ENCODE data around the gene ARHGEF3.

The ARHGEF3 gene

DNA sequence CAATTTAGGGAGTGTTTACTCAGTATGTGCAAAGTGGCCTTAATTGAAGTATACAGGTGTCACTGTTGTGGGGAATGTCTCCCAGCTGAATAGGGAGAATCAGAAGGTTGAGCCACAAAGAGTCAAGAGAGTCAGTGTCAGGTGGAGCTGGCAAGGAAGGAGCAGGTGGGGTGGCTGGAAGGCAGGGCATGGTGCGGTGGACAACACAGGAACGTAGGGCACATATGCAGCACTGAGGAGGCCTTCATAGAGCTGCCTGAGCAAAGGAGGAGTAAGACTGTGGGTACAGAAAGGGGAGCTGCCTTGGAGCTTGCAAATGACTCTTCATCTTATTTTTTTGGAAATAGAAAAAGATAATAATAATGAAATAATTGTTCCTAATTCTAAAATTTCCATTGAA is 20.0 kb downstream of the ARHGEF3 start:
- H3K4me1 ChIP-seq (ENCODE audit: control insufficient read depth, insufficient read depth, low read length): peaks cover 24% of the 10 kb centered on the region
- H3K36me3 ChIP-seq (ENCODE audit: control insufficient read depth in 2 of 2, insufficient read depth in 1 of 2, low read length in 2 of 2): no peaks in the 10 kb centered on the region
- no peaks in the 10 kb centered on the region for H3K9me3 ChIP-seq (ENCODE audit: control insufficient read depth, insufficient read depth, low read depth, low read length)
- H3K4me3 ChIP-seq (ENCODE audit: low read depth, low read length): no peak overlapping the region
- no peak for TF ChIP-seq ZNF658 (tag by site-specific recombination; IDR thresholded peaks at IDR 0.05)
- 0 out of 2 replicates have a peak overlapping the region, but pooled peaks have one; percentile 88 for H3K27ac ChIP-seq (ENCODE audit: extremely low read depth, low read depth, low read length)
- CTCF ChIA-PET: interaction anchor here (1.1 kb wide), 1 partner anchor 207 kb away, joined by 3 read pairs; no protein-coding TSS in a partner anchor
- POLR2A ChIA-PET: interaction anchor here (1.4 kb wide), 1 partner anchor 20 kb away, joined by 4 read pairs; the partner anchor contains the start of gene ARHGEF3

DNA sequence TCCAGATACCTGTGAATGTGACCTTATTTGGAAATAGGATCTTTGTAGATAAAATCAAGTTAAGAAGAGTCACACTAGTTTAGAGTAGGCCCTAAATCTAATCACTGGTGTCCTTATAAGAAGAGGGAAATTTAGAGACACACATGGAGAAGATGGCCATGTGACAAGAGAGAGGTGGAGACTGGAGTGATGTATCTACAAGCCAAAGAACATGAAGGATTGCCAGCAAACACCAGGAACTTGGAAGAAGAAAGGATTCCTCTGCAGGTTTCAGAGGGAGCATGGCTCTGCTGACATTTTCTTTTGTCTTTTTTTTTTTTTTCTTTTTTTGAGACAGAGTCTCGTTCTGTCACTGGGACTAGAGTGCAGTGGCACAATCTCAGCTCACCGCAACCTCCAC is 20.8 kb downstream of the ARHGEF3 start:
- CTCF ChIA-PET: interaction anchor here (1.1 kb wide), 1 partner anchor 208 kb away, joined by 3 read pairs; no protein-coding TSS in a partner anchor
- H3K4me3 ChIP-seq (ENCODE audit: low read depth, low read length): no peak overlapping the region
- H3K9me3 ChIP-seq (ENCODE audit: control insufficient read depth, insufficient read depth, low read depth, low read length): no peaks in the 10 kb centered on the region
- H3K27ac ChIP-seq (ENCODE audit: extremely low read depth, low read depth, low read length): no peak overlapping the region
- TF ChIP-seq ZNF362 (tag by site-specific recombination; IDR thresholded peaks at IDR 0.05): no peak
- TF ChIP-seq ZSCAN16 (tag by site-specific recombination; IDR thresholded peaks at IDR 0.05): no peak
- no peak for TF ChIP-seq ZNF335 (tag by site-specific recombination; conservative IDR thresholded peaks at IDR 0.05)
- no peak for TF ChIP-seq ZNF510 (tag by site-specific recombination; IDR thresholded peaks at IDR 0.05; ENCODE audit: insufficient replicate concordance)
- no peak for TF ChIP-seq ZNF473 (tag by site-specific recombination; IDR thresholded peaks at IDR 0.05)
- TF ChIP-seq ZNF214 (tag by site-specific recombination; IDR thresholded peaks at IDR 0.05; ENCODE audit: borderline replicate concordance): no peak
- no peak for TF ChIP-seq GFI1B (tag by site-specific recombination; IDR thresholded peaks at IDR 0.05)
- TF ChIP-seq, protein P1, sequence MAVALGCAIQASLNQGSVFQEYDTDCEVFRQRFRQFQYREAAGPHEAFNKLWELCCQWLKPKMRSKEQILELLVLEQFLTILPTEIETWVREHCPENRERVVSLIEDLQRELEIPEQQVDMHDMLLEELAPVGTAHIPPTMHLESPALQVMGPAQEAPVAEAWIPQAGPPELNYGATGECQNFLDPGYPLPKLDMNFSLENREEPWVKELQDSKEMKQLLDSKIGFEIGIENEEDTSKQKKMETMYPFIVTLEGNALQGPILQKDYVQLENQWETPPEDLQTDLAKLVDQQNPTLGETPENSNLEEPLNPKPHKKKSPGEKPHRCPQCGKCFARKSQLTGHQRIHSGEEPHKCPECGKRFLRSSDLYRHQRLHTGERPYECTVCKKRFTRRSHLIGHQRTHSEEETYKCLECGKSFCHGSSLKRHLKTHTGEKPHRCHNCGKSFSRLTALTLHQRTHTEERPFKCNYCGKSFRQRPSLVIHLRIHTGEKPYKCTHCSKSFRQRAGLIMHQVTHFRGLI (tag by site-specific recombination; IDR thresholded peaks at IDR 0.05): no peak
- no peak for TF ChIP-seq ZNF133 (tag by site-specific recombination; IDR thresholded peaks at IDR 0.05)
- no peak for TF ChIP-seq ZSCAN4 (tag by site-specific recombination; IDR thresholded peaks at IDR 0.05)
- TF ChIP-seq ZNF404 (tag by site-specific recombination; IDR thresholded peaks at IDR 0.05): no peak
- no peak for TF ChIP-seq ZNF654 (tag by site-specific recombination; IDR thresholded peaks at IDR 0.05; ENCODE audit: low read depth)
- no peak for TF ChIP-seq ZNF626 (tag by site-specific recombination; IDR thresholded peaks at IDR 0.05)
- TF ChIP-seq ZIC2 (tag by site-specific recombination; IDR thresholded peaks at IDR 0.05): no peak
- no peak for TF ChIP-seq ZNF596 (tag by site-specific recombination; IDR thresholded peaks at IDR 0.05)
- no peak for TF ChIP-seq ZNF529 (tag by site-specific recombination; IDR thresholded peaks at IDR 0.05; ENCODE audit: insufficient replicate concordance)
- TF ChIP-seq BCL11A (tag by site-specific recombination; IDR thresholded peaks at IDR 0.05; ENCODE audit: low read depth): no peak
- no peak for TF ChIP-seq GLIS2 (tag by site-specific recombination; IDR thresholded peaks at IDR 0.05)
- no peaks in the 10 kb centered on the region for H3K36me3 ChIP-seq (ENCODE audit: control insufficient read depth in 2 of 2, insufficient read depth in 1 of 2, low read length in 2 of 2)
- POLR2A ChIA-PET: no interaction called here
- peaks cover 24% of the 10 kb centered on the region for H3K4me1 ChIP-seq (ENCODE audit: control insufficient read depth, insufficient read depth, low read length)

DNA sequence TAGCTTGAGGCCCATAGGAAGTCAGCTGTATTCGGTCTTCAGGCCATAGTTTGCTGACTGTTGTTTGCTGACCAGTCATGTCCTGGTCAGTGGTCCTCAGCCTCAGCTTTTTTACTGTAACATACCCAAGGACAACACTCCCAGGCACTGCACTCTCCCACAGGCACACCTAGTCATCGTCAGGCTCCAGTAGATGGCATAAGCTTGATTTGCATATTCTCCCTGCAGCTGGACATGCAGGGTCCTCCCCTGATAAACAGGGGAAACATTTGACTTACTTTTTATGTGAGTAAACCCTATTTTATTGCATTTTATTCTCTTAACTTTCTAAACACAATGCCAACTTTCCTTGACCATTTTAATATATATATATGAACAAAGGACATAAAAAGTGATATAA is 22.9 kb downstream of the ARHGEF3 start:
- ChIA-PET POLR2A (interaction anchor here (0.6 kb wide), 1 partner anchor 369 kb away, joined by 6 read pairs; no protein-coding TSS in a partner anchor), CTCF (interaction anchor here (0.6 to 0.8 kb wide), 2 partner anchors 21 to 35 kb away, joined by 3 to 4 read pairs; no protein-coding TSS in a partner anchor)
- no peaks in the 10 kb centered on the region for H3K9me3 ChIP-seq (ENCODE audit: control insufficient read depth, insufficient read depth, low read depth, low read length)
- no peak for TF ChIP-seq ZNF768 (tag by site-specific recombination; IDR thresholded peaks at IDR 0.05)
- no peak for TF ChIP-seq KLF17 (tag by site-specific recombination; IDR thresholded peaks at IDR 0.05)
- TF ChIP-seq, protein P2, sequence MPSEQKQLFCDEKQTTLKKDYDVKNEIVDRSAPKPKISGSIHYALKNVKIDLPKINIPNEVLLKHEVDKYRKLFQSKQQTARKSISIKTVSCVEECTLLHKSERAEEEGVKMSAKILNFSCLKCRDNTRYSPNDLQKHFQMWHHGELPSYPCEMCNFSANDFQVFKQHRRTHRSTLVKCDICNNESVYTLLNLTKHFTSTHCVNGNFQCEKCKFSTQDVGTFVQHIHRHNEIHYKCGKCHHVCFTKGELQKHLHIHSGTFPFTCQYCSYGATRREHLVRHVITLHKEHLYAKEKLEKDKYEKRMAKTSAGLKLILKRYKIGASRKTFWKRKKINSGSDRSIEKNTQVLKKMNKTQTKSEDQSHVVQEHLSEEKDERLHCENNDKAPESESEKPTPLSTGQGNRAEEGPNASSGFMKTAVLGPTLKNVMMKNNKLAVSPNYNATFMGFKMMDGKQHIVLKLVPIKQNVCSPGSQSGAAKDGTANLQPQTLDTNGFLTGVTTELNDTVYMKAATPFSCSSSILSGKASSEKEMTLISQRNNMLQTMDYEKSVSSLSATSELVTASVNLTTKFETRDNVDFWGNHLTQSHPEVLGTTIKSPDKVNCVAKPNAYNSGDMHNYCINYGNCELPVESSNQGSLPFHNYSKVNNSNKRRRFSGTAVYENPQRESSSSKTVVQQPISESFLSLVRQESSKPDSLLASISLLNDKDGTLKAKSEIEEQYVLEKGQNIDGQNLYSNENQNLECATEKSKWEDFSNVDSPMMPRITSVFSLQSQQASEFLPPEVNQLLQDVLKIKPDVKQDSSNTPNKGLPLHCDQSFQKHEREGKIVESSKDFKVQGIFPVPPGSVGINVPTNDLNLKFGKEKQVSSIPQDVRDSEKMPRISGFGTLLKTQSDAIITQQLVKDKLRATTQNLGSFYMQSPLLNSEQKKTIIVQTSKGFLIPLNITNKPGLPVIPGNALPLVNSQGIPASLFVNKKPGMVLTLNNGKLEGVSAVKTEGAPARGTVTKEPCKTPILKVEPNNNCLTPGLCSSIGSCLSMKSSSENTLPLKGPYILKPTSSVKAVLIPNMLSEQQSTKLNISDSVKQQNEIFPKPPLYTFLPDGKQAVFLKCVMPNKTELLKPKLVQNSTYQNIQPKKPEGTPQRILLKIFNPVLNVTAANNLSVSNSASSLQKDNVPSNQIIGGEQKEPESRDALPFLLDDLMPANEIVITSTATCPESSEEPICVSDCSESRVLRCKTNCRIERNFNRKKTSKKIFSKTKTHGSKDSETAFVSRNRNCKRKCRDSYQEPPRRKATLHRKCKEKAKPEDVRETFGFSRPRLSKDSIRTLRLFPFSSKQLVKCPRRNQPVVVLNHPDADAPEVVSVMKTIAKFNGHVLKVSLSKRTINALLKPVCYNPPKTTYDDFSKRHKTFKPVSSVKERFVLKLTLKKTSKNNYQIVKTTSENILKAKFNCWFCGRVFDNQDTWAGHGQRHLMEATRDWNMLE (tag by site-specific recombination; conservative IDR thresholded peaks at IDR 0.05; ENCODE audit: low read depth): no peak

More for the DNA sequence above, 22.9 kb downstream of the ARHGEF3 start:
- no peak overlapping the region for H3K4me3 ChIP-seq (ENCODE audit: low read depth, low read length)
- no peak overlapping the region for H3K27ac ChIP-seq (ENCODE audit: extremely low read depth, low read depth, low read length)
- no peaks in the 10 kb centered on the region for H3K36me3 ChIP-seq (ENCODE audit: control insufficient read depth in 2 of 2, insufficient read depth in 1 of 2, low read length in 2 of 2)
- H3K4me1 ChIP-seq (ENCODE audit: control insufficient read depth, insufficient read depth, low read length): peaks cover 15% of the 10 kb centered on the region

All from HEK293 (cell line).